Thyroid gland (tissue), 4 donors: Measurements from ENCODE around the gene CCDC106. TPM values are rescaled to one million over a fixed set of nuclear protein-coding genes. Genes with fewer than 3 reads are reported as not detected.

Experiments
- DNase-seq, 2 donors: peaks; one replicate each; pipeline ENCODE4 v3.0.0-alpha.2; 2019
- H3K27ac ChIP-seq, 3 donors: fragments of 200-600 bp; sonication (generic); 1 replicate in 2 of 3; 2 replicates in 1 of 3; pipeline ENCODE4 v1.5.1; 2016 to 2019; ENCODE audit warnings: mild to moderate bottlenecking in 1 of 3, moderate library complexity in 1 of 3
- H3K27me3 ChIP-seq: fragments of 200-600 bp; sonication (generic); one replicate; pipeline ENCODE4 v1.5.1; 2019
- H3K36me3 ChIP-seq, 2 donors: fragments of 200-600 bp; sonication (generic); one replicate each; pipeline ENCODE4 v1.5.1; 2016 to 2019
- H3K4me1 ChIP-seq, 2 donors: fragments of 200-600 bp; sonication (generic); one replicate each; pipeline ENCODE4 v1.5.1; 2017 to 2019
- H3K4me3 ChIP-seq, 3 donors: fragments of 200-600 bp; sonication (generic); replicated peaks in 1 of 3; 1 replicate in 2 of 3; 2 replicates in 1 of 3; pipeline ENCODE4 v1.5.1; 2016; ENCODE audit warnings: mild to moderate bottlenecking in 1 of 3
- H3K9me3 ChIP-seq: fragments of 200-600 bp; sonication (generic); one replicate; pipeline ENCODE4 v1.5.1; 2017
- POLR2A ChIP-seq, 2 donors: fragments of 450-650 bp; IDR thresholded peaks; one replicate each; pipeline ENCODE4 v1.6.1; 2017; ENCODE audit warnings: antibody characterized with exemption in 2 of 2, mild to moderate bottlenecking in 2 of 2, moderate library complexity in 1 of 2
- WGBS, 2 donors: methylation state at CpG; one replicate each; pipeline ENCODE4 v1.1.5; 2017; 5-methylcytosine and 5-hydroxymethylcytosine counted together
- intact Hi-C: fragments of 100-400 bp; cut with DNase I; formaldehyde crosslinking; loops from one replicate; pipeline ENCODE4 v1.15.1; 2023
- total RNA-seq, 4 donors: library from RNA; depleted of rRNA; stranded (reverse); fragments of >200 nt; gene quantifications; one replicate each; pipeline ENCODE4 v1.2.3, GENCODE V29; 2016
- TF ChIP-seq, protein P1 (sequence below), 6 experiments: fragments of 200-600 bp in 3 of 6; fragments of 450-650 bp in 3 of 6; sonication (generic) in 3 of 6; IDR thresholded peaks; one replicate each; pipeline ENCODE4 v1.5.1; 2016 to 2019; ENCODE audit warnings: antibody characterized with exemption in 6 of 6, mild to moderate bottlenecking in 2 of 6, inconsistent platforms in 1 of 6, moderate library complexity in 1 of 6

Gene CCDC106
- total RNA-seq, 4 donors from 2014 or later = 11.2 to 23.2 (median 20.7) TPM

DNA sequence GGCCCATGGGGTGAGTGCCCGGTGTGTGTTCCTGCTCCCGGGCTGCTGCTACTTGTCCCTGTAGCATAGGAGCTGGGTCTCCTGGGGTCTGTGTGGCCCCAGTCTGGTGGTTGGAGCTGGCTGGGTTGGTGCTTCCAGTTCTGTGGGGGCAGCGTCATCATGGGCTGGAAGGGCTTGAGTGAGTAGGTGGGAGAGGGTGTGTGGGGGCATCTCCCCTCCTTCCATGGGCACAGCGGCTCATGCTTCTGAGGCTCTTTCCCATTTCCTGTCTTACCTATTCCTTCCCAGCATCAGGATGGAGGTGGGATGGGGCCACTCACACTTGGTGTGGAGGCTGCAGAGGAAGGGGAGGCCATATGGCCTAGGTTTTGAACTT, 19.0 kb downstream of the CCDC106 start:
- TF ChIP-seq, protein P1, sequence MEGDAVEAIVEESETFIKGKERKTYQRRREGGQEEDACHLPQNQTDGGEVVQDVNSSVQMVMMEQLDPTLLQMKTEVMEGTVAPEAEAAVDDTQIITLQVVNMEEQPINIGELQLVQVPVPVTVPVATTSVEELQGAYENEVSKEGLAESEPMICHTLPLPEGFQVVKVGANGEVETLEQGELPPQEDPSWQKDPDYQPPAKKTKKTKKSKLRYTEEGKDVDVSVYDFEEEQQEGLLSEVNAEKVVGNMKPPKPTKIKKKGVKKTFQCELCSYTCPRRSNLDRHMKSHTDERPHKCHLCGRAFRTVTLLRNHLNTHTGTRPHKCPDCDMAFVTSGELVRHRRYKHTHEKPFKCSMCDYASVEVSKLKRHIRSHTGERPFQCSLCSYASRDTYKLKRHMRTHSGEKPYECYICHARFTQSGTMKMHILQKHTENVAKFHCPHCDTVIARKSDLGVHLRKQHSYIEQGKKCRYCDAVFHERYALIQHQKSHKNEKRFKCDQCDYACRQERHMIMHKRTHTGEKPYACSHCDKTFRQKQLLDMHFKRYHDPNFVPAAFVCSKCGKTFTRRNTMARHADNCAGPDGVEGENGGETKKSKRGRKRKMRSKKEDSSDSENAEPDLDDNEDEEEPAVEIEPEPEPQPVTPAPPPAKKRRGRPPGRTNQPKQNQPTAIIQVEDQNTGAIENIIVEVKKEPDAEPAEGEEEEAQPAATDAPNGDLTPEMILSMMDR (IDR thresholded peaks at IDR 0.05) = no peak
- no peak for TF ChIP-seq POLR2A (IDR thresholded peaks at IDR 0.05)
- no peaks in the 10 kb centered on the region for H3K27me3 ChIP-seq
- WGBS, 2 donors = 89 to 93% methylated on average over 3 to 4 of the region's 4 CpGs
- peaks cover 77 to 78% of the 10 kb centered on the region in 2 donors for H3K36me3 ChIP-seq
- no peak overlapping the region for H3K4me3 ChIP-seq
- no peak overlapping the region for H3K27ac ChIP-seq
- DNase-seq = no peak
- no peaks in the 10 kb centered on the region for H3K4me1 ChIP-seq
- intact Hi-C loops = no loop called here
- H3K9me3 ChIP-seq = no peaks in the 10 kb centered on the region

DNA sequence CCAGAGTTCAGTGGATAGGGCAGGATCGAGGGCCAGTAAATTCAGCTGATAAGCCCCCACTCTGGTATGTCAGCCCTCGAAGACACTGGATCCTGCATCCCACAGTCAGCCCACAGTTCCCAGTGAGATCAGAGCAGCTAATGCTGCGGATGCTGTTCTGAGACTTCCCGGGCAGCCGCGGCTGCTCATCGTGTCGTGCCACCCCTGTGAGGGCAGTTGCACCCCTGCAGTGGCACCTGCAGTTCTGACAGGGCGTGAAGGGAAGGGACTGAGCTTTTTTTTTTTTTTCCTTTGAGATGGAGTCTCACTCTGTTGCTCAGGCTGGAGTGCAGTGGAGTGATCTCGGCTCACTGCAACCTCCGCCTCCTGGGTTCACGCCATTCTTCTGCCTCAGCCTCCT, 19.5 kb downstream of the CCDC106 start:
- no peak for DNase-seq
- Histone ChIP-seq H3K9me3 (no peaks in the 10 kb centered on the region), H3K36me3 (peaks cover 72 to 73% of the 10 kb centered on the region in 2 donors), H3K4me3 (no peak overlapping the region), H3K27ac (no peak overlapping the region), H3K4me1 (no peaks in the 10 kb centered on the region), H3K27me3 (no peaks in the 10 kb centered on the region)
- 91 to 92% methylated on average over 12 of the region's 12 CpGs for WGBS, 2 donors
- TF ChIP-seq POLR2A (IDR thresholded peaks at IDR 0.05) = no peak
- TF ChIP-seq, protein P1 (IDR thresholded peaks at IDR 0.05) = no peak
- intact Hi-C loops = no loop called here

DNA sequence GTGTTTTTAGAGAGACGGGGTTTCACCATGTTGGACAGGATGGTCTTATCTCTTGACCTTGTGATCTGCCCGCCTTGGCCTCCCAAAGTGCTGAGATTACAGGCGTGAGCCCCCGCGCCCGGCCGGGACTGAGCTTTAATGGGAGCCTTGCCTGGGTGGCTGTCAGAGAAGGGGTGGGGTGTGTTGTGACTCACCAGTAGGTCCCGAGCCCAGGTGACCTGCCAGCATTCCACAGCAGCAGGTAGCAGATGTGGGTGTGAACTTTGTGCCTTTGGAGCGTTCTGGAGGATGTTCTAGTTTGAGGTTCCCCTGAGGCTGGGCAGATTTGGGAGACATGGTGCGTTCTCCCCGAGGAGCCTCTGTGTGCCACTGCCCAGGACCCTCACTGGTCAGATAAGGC, 19.9 kb downstream of the CCDC106 start:
- no peak for DNase-seq
- TF ChIP-seq, protein P1 (IDR thresholded peaks at IDR 0.05) = no peak
- no peak for TF ChIP-seq POLR2A (IDR thresholded peaks at IDR 0.05)
- Histone ChIP-seq H3K4me1 (no peaks in the 10 kb centered on the region), H3K4me3 (no peak overlapping the region), H3K9me3 (no peaks in the 10 kb centered on the region), H3K36me3 (peaks cover 68% of the 10 kb centered on the region in 2 donors), H3K27ac (no peak overlapping the region), H3K27me3 (no peaks in the 10 kb centered on the region)
- intact Hi-C loops = no loop called here
- 80 to 88% methylated on average over 8 to 9 of the region's 11 CpGs for WGBS, 2 donors

DNA sequence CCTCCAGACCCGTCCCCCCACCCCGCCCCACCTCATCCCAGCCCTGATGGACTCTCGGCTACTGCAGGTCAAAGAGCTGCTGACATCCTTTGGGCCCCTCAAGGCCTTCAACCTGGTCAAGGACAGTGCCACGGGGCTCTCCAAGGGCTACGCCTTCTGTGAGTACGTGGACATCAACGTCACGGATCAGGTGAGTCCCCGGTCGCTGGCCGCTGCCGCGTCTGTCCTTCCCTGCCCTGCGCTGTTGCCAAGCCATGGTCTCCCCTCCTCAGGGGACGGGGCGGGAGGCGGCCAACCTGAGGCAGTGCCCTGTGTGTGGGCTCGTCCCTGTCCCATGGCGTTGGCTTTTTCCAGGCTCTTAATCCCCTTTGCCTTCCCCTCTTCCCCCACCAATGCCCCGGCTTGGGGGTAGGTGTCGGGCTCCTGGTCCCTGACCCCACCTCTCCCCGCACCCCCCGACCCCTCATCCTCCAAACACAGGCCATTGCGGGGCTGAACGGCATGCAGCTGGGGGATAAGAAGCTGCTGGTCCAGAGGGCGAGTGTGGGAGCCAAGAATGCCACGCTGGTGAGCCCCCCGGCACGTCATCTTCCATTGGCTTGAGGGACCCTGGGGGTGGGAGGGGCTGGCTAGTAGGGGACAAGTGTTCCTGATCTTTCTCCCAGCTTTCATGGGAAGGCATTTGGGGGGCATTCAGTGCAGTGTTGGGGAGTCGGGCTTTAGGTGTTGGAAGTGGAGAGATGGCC, 20.8 kb downstream of the CCDC106 start:
- no peak for DNase-seq
- Histone ChIP-seq H3K4me3 (no peak overlapping the region), H3K4me1 (no peaks in the 10 kb centered on the region), H3K36me3 (peaks cover 60 to 67% of the 10 kb centered on the region in 2 donors), H3K27me3 (no peaks in the 10 kb centered on the region), H3K9me3 (no peaks in the 10 kb centered on the region), H3K27ac (no peak overlapping the region)
- 90 to 95% methylated on average over 18 to 23 of the region's 30 CpGs for WGBS, 2 donors
- intact Hi-C loops = no loop called here
- TF ChIP-seq, protein P1 (IDR thresholded peaks at IDR 0.05) = no peak
- TF ChIP-seq POLR2A (IDR thresholded peaks at IDR 0.05) = no peak

DNA sequence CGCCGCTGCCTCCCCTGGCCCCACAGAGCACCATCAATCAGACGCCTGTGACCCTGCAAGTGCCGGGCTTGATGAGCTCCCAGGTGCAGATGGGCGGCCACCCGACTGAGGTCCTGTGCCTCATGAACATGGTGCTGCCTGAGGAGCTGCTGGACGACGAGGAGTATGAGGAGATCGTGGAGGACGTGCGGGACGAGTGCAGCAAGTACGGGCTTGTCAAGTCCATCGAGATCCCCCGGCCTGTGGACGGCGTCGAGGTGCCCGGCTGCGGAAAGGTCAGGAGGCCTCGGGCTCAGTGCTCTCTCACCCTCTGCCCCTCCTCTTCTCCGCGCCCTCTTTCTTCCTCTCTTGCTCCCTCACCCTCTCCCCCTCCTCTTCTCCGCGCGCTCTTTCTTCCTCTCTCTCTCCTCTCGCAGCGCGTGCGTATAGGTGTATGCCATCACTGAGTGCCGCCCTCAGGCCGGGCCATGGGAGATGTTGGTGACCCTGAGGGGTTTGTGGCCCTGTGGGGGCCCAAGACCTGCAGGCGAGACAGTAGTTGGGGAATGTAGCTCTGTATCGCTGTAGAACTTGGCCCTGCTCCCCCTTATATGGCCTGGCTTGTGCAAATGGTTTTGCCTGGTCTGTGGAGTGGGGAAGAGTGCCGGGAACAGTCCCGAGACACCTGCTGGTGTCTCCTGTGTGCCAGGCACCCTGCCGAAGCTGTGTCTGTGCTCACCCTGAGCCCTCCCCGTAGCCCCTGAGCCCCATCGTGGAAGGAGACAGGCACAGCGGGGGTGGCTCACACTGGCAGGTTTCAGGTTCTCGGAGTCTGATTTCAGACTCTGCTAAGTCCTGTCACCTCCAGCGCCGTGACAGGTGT, 21.6 kb downstream of the CCDC106 start:
- H3K4me1 ChIP-seq = peaks cover 0 to 4% of the 10 kb centered on the region in 2 donors
- 89 to 93% methylated on average over 38 to 39 of the region's 43 CpGs for WGBS, 2 donors
- TF ChIP-seq, protein P1 (IDR thresholded peaks at IDR 0.05) = no peak
- no peak for TF ChIP-seq POLR2A (IDR thresholded peaks at IDR 0.05)

More for the DNA sequence above, 21.6 kb downstream of the CCDC106 start:
- Histone ChIP-seq H3K27ac (no peak overlapping the region), H3K4me3 (no peak overlapping the region), H3K27me3 (no peaks in the 10 kb centered on the region), H3K36me3 (peaks cover 53 to 62% of the 10 kb centered on the region in 2 donors), H3K9me3 (no peaks in the 10 kb centered on the region)
- intact Hi-C loops = no loop called here
- no peak for DNase-seq
